Superior temporal gyrus (tissue), 1 donor: ENCODE measurements around the gene ZNF408.
A peak's percentile ranks its signal among the peaks of the same experiment; 100 is the strongest.
"Not testable (repeated sequence)": the region's sequence is repeated elsewhere in the genome, so short reads cannot be mapped to it uniquely, and the experiment has no call there.

Experiments
- DNase-seq: peaks from one replicate; pipeline ENCODE4 v3.0.0-alpha.2; 2016; ENCODE audit errors: extremely low spot score

Gene ZNF408

DNA sequence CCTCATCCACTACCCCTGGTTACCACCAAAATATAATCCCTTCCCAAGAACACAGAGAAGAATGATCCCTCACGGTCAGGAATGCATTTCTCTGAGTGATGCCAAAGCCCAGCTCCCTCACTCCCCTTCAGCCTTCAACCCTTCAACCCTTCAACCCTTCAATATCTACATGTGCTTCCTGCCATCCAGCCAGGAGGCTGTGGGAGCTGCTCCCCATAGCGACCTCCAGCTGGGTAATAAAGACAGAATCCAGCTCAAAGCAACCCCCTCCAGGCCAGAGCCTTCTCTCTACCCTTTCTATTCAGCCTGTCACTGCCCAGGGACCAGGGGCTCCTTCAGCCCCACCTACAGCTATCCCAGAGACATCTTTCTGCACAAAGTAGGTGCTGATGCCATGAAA lies 3.1 kb upstream of the ZNF408 start:
- DNase-seq = no peak

DNA sequence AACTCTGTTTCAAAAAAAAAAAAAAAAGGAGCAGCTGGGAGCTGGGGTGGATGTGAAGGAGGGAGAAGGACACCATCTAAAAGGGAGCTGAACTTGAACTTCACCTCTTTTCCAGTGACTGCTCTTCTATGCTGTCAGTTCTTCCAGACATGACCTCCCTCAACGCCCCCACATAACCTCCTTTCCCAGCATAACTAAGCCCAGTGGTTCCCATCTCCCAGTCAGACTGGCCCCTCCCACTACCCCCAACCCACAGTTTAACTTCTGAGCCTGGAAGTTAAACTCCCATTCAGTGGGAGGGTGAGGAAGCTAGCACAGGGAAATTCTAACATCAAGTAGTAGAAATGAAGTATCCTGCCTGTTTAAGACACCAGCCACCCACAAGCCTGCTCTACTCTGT lies 2.2 kb upstream of the ZNF408 start:
- no peak for DNase-seq

DNA sequence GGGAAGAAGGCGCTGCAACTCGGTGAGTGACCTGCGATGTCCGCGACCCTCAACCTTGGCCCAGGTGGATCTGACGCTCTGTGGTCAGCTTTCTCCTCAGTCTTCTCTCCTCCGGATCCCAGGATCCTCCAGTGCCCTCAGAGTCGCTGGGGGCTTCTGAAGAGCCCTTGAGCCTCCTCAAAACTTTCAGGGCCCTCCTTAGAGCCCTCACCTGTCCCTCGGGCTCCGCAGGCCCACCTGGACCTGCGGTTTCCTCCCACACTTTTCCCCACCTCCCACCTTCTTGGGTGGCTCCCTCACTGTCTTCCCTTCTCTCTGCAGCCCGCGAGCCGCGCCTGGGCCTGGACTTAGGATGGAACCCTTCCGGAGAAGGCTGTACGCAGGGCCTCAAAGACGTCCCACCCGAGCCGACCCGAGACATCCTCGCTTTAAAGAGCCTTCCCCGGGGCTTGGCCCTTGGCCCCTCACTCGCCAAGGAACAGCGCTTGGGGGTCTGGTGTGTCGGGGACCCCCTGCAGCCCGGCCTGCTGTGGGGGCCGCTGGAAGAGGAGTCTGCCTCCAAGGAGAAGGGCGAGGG lies 335 bp downstream of the ZNF408 start:
- DNase-seq = no peak

DNA sequence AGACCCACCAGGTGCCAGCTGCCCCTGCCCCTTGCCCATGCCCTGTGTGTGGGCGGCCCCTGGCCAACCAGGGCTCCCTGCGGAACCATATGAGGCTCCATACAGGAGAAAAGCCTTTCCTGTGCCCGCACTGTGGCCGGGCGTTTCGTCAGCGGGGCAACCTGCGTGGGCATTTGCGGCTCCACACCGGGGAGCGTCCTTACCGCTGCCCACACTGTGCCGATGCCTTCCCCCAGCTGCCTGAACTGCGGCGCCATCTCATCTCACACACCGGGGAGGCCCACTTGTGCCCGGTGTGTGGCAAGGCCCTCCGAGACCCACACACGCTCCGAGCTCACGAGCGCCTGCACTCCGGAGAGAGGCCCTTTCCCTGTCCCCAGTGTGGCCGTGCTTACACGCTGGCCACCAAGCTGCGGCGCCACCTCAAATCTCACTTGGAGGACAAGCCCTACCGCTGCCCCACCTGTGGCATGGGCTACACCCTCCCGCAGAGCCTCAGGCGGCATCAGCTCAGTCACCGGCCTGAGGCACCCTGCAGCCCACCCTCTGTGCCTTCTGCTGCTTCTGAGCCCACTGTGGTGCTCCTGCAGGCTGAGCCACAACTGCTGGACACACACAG lies 4.3 kb downstream of the ZNF408 start:
- no peak for DNase-seq

DNA sequence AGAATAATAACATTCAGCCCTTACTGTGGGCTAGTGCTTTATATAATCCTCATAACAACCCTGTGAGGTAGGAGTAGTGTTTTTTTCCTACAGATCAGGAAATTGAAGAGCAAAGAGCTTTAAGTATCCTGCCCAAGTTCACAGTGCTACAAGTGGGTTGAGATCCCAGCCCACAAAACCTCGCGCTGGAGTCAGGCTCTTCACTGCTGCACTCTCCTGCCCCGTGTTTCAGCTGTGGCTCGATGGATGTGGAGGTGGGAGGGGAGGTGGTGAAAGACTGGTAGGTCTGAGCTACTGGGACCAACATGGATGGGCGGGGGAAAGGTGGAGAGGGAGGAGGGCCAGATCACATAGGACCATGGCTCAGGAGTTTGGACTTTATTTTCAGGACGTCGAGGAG lies 6.1 kb downstream of the ZNF408 start:
- no peak for DNase-seq

DNA sequence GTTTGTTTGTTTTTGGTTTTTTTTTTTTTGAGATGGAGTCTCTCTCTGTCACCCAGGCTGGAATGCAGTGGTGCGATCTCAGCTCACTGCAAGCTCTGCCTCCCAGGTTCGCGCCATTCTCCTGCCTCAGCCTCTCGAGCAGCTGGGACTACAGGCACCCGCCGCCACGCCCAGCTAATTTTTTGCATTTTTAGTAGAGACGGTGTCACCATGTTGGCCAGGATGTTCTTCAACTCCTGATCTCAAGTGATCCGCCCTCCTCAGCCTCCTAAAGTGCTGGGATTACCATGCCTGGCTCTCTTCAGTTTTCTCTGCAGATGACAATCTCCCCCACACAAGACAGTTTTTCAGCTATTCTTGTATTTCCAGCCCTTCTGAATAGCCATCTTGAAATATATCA lies 8.5 kb downstream of the ZNF408 start:
- not testable (repeated sequence) for DNase-seq

DNA sequence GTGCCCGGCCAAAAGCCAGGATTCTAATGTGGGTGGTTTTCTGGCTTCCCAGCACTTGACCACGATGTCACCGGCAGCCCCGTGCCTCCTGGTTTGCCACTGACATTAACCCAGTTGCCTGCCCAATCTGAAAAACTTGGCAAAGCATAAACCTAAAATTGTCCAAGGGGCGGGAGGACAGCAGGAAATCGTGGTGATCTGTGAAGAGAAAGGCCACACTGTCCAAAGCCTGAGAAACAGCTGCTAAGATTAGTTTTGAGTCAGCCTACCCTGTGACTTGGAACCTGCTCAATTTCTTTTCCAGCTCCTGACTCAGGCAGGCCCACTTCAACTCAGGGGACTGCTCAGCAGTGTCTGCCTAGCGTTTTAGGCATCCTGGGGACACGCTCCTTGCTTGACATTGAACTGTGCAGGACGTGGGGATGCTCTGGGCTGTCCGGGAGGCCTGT lies 10.0 kb downstream of the ZNF408 start:
- peak; percentile 70 for DNase-seq

- no peak for DNase-seq
Observed at GRCh38 chr11:46711303-46711702, 10.5 kb downstream of the ZNF408 start.

GRCh38 chr11:46712874-46713576 lies 12.2 kb downstream of the ZNF408 start:
- DNase-seq = no peak

DNA sequence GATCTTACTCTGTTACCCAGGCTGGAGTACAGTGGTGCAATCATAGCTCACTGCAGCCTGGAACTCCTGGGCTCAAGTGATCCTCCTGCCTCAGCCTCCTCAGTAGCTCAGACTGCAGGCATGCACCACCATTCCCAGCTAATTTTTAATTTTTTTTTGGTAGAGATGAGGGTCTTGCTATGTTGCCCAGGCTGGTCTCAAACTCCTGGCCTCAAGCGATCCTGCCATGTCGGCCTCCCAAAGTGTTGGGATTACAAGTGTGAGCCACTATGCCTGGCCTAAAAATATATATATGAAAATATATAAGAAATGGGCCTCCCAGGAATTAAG lies 17.0 kb downstream of the ZNF408 start:
- DNase-seq = not testable (repeated sequence)

DNA sequence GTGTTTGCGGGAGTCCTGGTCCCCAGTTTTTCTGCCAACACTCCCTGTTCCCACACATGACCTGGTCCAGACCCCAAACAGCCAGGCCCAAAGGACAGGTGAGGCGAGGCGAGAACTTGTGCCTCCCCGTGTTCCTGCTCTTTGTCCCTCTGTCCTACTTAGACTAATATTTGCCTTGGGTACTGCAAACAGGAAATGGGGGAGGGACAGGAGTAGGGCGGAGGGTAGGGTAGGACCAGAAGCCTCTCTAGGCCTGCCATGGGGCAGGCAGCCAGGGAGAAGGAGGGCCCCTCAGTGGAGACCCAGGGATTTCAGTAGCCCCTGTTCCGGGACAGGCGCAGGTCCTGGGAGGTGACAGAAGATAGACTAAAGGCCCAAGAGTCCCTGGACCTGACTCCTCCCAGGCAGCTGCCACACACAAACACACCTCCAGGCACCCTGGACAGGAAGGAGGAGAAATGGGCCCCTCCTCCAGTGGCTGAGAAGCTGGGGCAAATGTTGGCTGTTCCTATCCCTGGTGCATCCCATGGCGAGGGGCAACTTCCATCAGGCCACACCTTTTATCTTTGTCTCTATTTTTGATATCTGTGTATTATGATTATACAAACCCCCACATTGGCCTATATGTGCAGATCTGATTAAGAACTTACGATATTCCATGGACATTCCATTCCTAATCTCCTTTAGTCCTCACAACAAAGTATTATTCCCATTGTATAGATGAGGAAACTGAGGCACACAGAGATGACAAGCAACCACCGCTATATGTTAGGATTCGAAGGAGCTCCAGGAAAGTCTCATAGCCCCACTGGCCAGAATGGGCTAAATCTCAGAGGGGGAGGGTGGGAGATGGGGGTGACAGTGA lies 17.6 kb downstream of the ZNF408 start:
- DNase-seq = no peak

DNA sequence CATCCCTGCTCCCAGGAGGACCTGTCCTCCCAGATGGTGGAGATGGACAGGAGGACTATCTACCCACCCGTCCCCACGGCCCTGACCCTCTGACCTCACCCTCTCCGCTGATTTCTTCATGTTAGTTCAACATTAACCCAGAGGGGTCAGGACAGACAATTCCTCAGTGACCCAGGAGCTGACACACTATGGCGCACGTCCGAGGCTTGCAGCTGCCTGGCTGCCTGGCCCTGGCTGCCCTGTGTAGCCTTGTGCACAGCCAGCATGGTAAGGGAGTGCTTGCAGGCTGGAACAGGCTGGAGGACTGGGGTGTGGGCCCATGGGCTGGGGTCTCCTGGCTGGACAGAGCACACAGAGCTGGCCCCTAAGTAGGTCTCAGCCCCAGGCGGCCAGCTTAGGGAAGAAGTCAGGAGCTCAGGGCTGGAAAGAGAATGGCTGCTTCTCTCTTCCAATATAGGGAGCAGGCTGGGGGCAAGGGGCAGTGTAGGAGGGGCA lies 18.3 kb downstream of the ZNF408 start, which contains the start of gene F2:
Gene F2, plus strand, starts transcription at position 166 of the 495 bp plus-strand sequence. Its CDS starts 23 bp downstream, at position 189.
- DNase-seq = no peak

GRCh38 chr11:46719543-46720218 lies 18.9 kb downstream of the ZNF408 start:
- DNase-seq = no peak

- DNase-seq = no peak
Observed at GRCh38 chr11:46721286-46721685, 20.5 kb downstream of the ZNF408 start.

GRCh38 chr11:46722566-46723358 lies 21.9 kb downstream of the ZNF408 start:
- DNase-seq = no peak

DNA sequence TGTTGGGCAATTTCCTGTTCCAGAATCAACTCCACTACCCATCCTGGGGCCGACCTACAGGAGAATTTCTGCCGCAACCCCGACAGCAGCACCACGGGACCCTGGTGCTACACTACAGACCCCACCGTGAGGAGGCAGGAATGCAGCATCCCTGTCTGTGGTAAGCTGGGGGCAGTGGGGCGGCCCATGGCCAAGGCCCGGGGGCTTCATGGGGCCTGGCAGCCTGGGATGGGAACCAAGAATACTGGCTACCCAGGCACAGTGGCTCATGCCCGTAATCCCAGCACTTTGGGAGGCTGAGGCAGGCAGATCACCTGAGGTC lies 22.5 kb downstream of the ZNF408 start:
- no peak for DNase-seq

- no peak for DNase-seq
Observed at GRCh38 chr11:46724088-46724487, 23.3 kb downstream of the ZNF408 start.

DNA sequence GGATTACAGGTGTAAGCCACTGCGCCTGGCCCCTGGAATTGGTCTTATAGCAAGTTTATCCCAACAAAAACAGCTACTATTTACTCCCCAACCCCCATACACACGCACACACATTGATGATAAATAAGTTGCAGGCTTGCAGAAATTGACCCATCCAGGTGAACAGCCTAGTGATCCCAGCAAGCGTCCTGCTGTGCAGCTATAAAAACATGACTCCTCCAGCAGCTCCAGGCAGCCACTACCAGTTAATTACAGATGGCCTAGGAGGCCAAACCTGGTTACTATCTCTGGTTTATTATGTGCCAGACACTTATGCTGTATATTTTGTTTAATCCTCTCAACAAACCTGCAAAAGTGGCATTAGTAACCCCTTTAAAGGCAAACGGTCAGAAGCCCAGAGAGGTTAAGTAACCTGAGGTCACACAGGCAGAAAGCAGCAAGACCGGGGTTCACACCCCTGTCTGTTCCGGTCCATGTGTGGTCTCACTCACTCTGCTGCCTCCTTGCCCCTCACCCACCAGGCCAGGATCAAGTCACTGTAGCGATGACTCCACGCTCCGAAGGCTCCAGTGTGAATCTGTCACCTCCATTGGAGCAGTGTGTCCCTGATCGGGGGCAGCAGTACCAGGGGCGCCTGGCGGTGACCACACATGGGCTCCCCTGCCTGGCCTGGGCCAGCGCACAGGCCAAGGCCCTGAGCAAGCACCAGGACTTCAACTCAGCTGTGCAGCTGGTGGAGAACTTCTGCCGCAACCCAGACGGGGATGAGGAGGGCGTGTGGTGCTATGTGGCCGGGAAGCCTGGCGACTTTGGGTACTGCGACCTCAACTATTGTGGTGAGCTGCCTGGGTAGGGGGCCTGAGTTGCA lies 24.7 kb downstream of the ZNF408 start:
- no peak for DNase-seq

- DNase-seq = no peak
Observed at GRCh38 chr11:46726206-46726862, 25.5 kb downstream of the ZNF408 start.
